ENCODE results near the gene KSR2. TPM values are rescaled to one million over a fixed set of nuclear protein-coding genes. Genes with fewer than 3 reads are reported as not detected.

Gene KSR2
- polyA plus RNA-seq, 2 donors = 0.01 to 0.04 TPM

DNA sequence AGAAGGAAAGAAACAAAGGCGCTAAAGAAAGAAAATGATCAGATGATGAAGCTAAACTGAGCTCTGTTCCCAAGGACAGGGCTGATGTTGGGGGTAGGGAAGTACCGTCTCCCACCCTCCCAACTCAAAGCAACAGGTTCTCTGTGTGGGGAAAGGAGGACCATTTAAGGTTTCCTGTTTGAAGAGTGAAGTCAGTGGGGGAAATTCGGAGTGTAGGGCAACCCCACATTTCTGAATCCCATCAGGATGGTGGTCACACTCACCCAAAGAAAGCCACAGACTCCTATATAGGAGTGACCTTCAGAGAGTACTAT lies 131.1 kb downstream of the KSR2 start:
- Histone ChIP-seq H3K4me3 (ENCODE audit: low read depth in 1 of 2, low read length in 2 of 2) (no peak overlapping the region), H3K27me3 (ENCODE audit: control insufficient read depth in 1 of 2, insufficient read depth in 2 of 2, low read length in 2 of 2) (no peaks in the 10 kb centered on the region)

DNA sequence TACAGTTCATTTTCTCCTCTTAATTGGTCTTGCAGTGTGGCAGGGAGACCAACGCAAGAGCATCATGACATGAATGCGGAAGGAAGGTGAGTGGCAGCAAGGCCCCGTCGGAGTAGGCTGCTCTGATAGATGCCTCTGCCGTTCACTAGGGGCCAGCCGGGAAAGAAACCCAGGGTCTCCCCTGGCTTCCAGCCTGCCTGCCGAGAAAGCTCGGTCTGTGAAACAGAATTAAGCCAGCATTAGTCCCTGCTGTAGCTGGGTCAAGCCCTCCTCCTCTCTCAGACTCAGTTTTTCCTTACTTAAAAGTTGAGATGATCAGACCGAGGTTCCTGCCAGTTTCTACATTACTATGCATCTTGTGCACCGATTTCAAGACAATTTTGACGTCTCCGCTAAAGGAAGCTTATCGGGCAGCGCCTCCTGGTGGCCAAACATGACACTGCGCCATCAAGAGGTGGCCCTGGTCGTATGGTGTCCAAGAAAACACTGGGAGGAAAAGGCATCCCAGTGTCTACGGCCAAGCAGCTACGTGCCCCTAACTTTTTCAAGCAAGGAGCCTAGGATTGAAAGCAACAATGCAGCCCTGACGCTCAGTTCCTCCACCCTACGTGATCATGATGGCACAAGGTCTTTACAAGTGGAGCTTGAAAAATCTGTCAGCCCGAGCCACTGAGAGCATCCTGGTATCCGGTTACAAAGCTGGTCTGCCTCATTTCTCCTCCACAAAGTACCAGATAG lies 131.6 kb downstream of the KSR2 start:
- H3K27me3 ChIP-seq (ENCODE audit: control insufficient read depth in 1 of 2, insufficient read depth in 2 of 2, low read length in 2 of 2) = no peaks in the 10 kb centered on the region
- H3K9me3 ChIP-seq (ENCODE audit: control insufficient read depth in 2 of 2, insufficient read depth in 1 of 2, low read depth in 1 of 2, low read length in 1 of 2) = no peaks in the 10 kb centered on the region
- H3K36me3 ChIP-seq (ENCODE audit: control insufficient read depth in 2 of 2, insufficient read depth in 2 of 2, low read length in 1 of 2) = no peaks in the 10 kb centered on the region
- WGBS, 2 donors = 12 to 13% methylated on average over 22 of the region's 22 CpGs
- H3K27ac ChIP-seq (ENCODE audit: low read depth in 2 of 2, low read length in 1 of 2) = no peak overlapping the region
- H3K4me3 ChIP-seq (ENCODE audit: low read depth in 1 of 2, low read length in 2 of 2) = no peak overlapping the region
- no peaks in the 10 kb centered on the region for H3K4me1 ChIP-seq (ENCODE audit: control insufficient read depth in 2 of 2, insufficient read depth in 2 of 2, low read length in 1 of 2)

More for the DNA sequence above, 131.1 kb downstream of the KSR2 start:
- Histone ChIP-seq H3K36me3 (ENCODE audit: control insufficient read depth in 2 of 2, insufficient read depth in 2 of 2, low read length in 1 of 2) (no peaks in the 10 kb centered on the region), H3K9me3 (ENCODE audit: control insufficient read depth in 2 of 2, insufficient read depth in 1 of 2, low read depth in 1 of 2, low read length in 1 of 2) (no peaks in the 10 kb centered on the region), H3K4me1 (ENCODE audit: control insufficient read depth in 2 of 2, insufficient read depth in 2 of 2, low read length in 1 of 2) (no peaks in the 10 kb centered on the region), H3K27ac (ENCODE audit: low read depth in 2 of 2, low read length in 1 of 2) (no peak overlapping the region)
- WGBS, 2 donors = 53 to 60% methylated on average over 3 of the region's 3 CpGs

- no peak overlapping the region for H3K27ac ChIP-seq (ENCODE audit: low read depth in 2 of 2, low read length in 1 of 2)
- no peaks in the 10 kb centered on the region for H3K9me3 ChIP-seq (ENCODE audit: control insufficient read depth in 2 of 2, insufficient read depth in 1 of 2, low read depth in 1 of 2, low read length in 1 of 2)
- H3K27me3 ChIP-seq (ENCODE audit: control insufficient read depth in 1 of 2, insufficient read depth in 2 of 2, low read length in 2 of 2) = no peaks in the 10 kb centered on the region
- H3K4me1 ChIP-seq (ENCODE audit: control insufficient read depth in 2 of 2, insufficient read depth in 2 of 2, low read length in 1 of 2) = no peaks in the 10 kb centered on the region
- no peak overlapping the region for H3K4me3 ChIP-seq (ENCODE audit: low read depth in 1 of 2, low read length in 2 of 2)
- 82 to 84% methylated on average over 9 of the region's 9 CpGs for WGBS, 2 donors
- H3K36me3 ChIP-seq (ENCODE audit: control insufficient read depth in 2 of 2, insufficient read depth in 2 of 2, low read length in 1 of 2) = no peaks in the 10 kb centered on the region
Measured at GRCh38 chr12:117836476-117836875, 132.3 kb downstream of the KSR2 start.

- Histone ChIP-seq H3K4me3 (ENCODE audit: low read depth in 1 of 2, low read length in 2 of 2) (no peak overlapping the region), H3K27ac (ENCODE audit: low read depth in 2 of 2, low read length in 1 of 2) (no peak overlapping the region), H3K9me3 (ENCODE audit: control insufficient read depth in 2 of 2, insufficient read depth in 1 of 2, low read depth in 1 of 2, low read length in 1 of 2) (peaks cover 0 to 2% of the 10 kb centered on the region in 2 donors), H3K36me3 (ENCODE audit: control insufficient read depth in 2 of 2, insufficient read depth in 2 of 2, low read length in 1 of 2) (no peaks in the 10 kb centered on the region), H3K27me3 (ENCODE audit: control insufficient read depth in 1 of 2, insufficient read depth in 2 of 2, low read length in 2 of 2) (no peaks in the 10 kb centered on the region), H3K4me1 (ENCODE audit: control insufficient read depth in 2 of 2, insufficient read depth in 2 of 2, low read length in 1 of 2) (no peaks in the 10 kb centered on the region)
- WGBS, 2 donors = 88 to 91% methylated on average over 7 of the region's 7 CpGs
Measured at GRCh38 chr12:117835156-117835555, 133.6 kb downstream of the KSR2 start.

GRCh38 chr12:117832459-117833457 lies 136.0 kb downstream of the KSR2 start:
- no peaks in the 10 kb centered on the region for H3K27me3 ChIP-seq (ENCODE audit: control insufficient read depth in 1 of 2, insufficient read depth in 2 of 2, low read length in 2 of 2)
- WGBS, 2 donors = 84 to 85% methylated on average over 13 of the region's 13 CpGs
- no peak overlapping the region for H3K4me3 ChIP-seq (ENCODE audit: low read depth in 1 of 2, low read length in 2 of 2)
- H3K9me3 ChIP-seq (ENCODE audit: control insufficient read depth in 2 of 2, insufficient read depth in 1 of 2, low read depth in 1 of 2, low read length in 1 of 2) = peaks cover 7 to 11% of the 10 kb centered on the region in 2 donors
- no peak overlapping the region for H3K27ac ChIP-seq (ENCODE audit: low read depth in 2 of 2, low read length in 1 of 2)
- no peaks in the 10 kb centered on the region for H3K4me1 ChIP-seq (ENCODE audit: control insufficient read depth in 2 of 2, insufficient read depth in 2 of 2, low read length in 1 of 2)
- H3K36me3 ChIP-seq (ENCODE audit: control insufficient read depth in 2 of 2, insufficient read depth in 2 of 2, low read length in 1 of 2) = no peaks in the 10 kb centered on the region

DNA sequence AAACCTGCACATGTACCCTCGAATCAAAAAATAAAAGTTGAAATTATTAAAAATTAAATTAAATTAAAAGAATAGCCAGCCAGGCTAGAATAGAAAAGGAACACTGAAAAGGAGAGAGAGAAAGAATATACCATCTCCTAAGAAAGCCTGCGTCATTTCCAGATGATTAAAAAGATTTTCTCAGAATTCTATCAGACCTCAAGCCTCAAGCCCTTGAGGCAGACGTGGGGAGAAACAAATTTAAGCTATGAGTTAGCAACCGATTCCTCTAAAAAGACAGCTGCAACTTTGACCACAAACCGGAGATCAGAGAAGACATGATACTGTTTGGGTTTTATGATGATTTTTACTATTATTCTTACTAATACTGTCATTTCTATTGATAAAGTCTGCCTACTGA lies 138.3 kb downstream of the KSR2 start:
- Histone ChIP-seq H3K27me3 (ENCODE audit: control insufficient read depth in 1 of 2, insufficient read depth in 2 of 2, low read length in 2 of 2) (no peaks in the 10 kb centered on the region), H3K36me3 (ENCODE audit: control insufficient read depth in 2 of 2, insufficient read depth in 2 of 2, low read length in 1 of 2) (no peaks in the 10 kb centered on the region), H3K4me3 (ENCODE audit: low read depth in 1 of 2, low read length in 2 of 2) (no peak overlapping the region), H3K27ac (ENCODE audit: low read depth in 2 of 2, low read length in 1 of 2) (no peak overlapping the region), H3K9me3 (ENCODE audit: control insufficient read depth in 2 of 2, insufficient read depth in 1 of 2, low read depth in 1 of 2, low read length in 1 of 2) (peaks cover 7 to 11% of the 10 kb centered on the region in 2 donors), H3K4me1 (ENCODE audit: control insufficient read depth in 2 of 2, insufficient read depth in 2 of 2, low read length in 1 of 2) (no peaks in the 10 kb centered on the region)
- whole genome bisulfite sequencing, 2 donors = 79 to 83% methylated on average over 5 of the region's 5 CpGs

GRCh38 chr12:117829108-117829507 lies 139.7 kb downstream of the KSR2 start:
- Histone ChIP-seq H3K27me3 (ENCODE audit: control insufficient read depth in 1 of 2, insufficient read depth in 2 of 2, low read length in 2 of 2) (no peaks in the 10 kb centered on the region), H3K9me3 (ENCODE audit: control insufficient read depth in 2 of 2, insufficient read depth in 1 of 2, low read depth in 1 of 2, low read length in 1 of 2) (peaks cover 7 to 11% of the 10 kb centered on the region in 2 donors), H3K4me3 (ENCODE audit: low read depth in 1 of 2, low read length in 2 of 2) (no peak overlapping the region), H3K27ac (ENCODE audit: low read depth in 2 of 2, low read length in 1 of 2) (no peak overlapping the region), H3K4me1 (ENCODE audit: control insufficient read depth in 2 of 2, insufficient read depth in 2 of 2, low read length in 1 of 2) (no peaks in the 10 kb centered on the region), H3K36me3 (ENCODE audit: control insufficient read depth in 2 of 2, insufficient read depth in 2 of 2, low read length in 1 of 2) (no peaks in the 10 kb centered on the region)
- WGBS, 2 donors = 89 to 94% methylated on average over 2 of the region's 2 CpGs

GRCh38 chr12:117827660-117828059 lies 141.1 kb downstream of the KSR2 start:
- no peak overlapping the region for H3K27ac ChIP-seq (ENCODE audit: low read depth in 2 of 2, low read length in 1 of 2)
- H3K9me3 ChIP-seq (ENCODE audit: control insufficient read depth in 2 of 2, insufficient read depth in 1 of 2, low read depth in 1 of 2, low read length in 1 of 2) = peaks cover 7 to 11% of the 10 kb centered on the region in 2 donors
- no peaks in the 10 kb centered on the region for H3K27me3 ChIP-seq (ENCODE audit: control insufficient read depth in 1 of 2, insufficient read depth in 2 of 2, low read length in 2 of 2)
- WGBS, 2 donors = 84 to 93% methylated on average over 2 of the region's 2 CpGs
- no peaks in the 10 kb centered on the region for H3K36me3 ChIP-seq (ENCODE audit: control insufficient read depth in 2 of 2, insufficient read depth in 2 of 2, low read length in 1 of 2)
- H3K4me1 ChIP-seq (ENCODE audit: control insufficient read depth in 2 of 2, insufficient read depth in 2 of 2, low read length in 1 of 2) = no peaks in the 10 kb centered on the region
- H3K4me3 ChIP-seq (ENCODE audit: low read depth in 1 of 2, low read length in 2 of 2) = no peak overlapping the region

GRCh38 chr12:117825827-117826226 lies 143.0 kb downstream of the KSR2 start:
- H3K9me3 ChIP-seq (ENCODE audit: control insufficient read depth in 2 of 2, insufficient read depth in 1 of 2, low read depth in 1 of 2, low read length in 1 of 2) = peaks cover 5 to 11% of the 10 kb centered on the region in 2 donors
- no peak overlapping the region for H3K27ac ChIP-seq (ENCODE audit: low read depth in 2 of 2, low read length in 1 of 2)
- no peaks in the 10 kb centered on the region for H3K4me1 ChIP-seq (ENCODE audit: control insufficient read depth in 2 of 2, insufficient read depth in 2 of 2, low read length in 1 of 2)
- no peak overlapping the region for H3K4me3 ChIP-seq (ENCODE audit: low read depth in 1 of 2, low read length in 2 of 2)
- H3K27me3 ChIP-seq (ENCODE audit: control insufficient read depth in 1 of 2, insufficient read depth in 2 of 2, low read length in 2 of 2) = no peaks in the 10 kb centered on the region
- 84 to 92% methylated on average over 3 of the region's 3 CpGs for WGBS, 2 donors
- H3K36me3 ChIP-seq (ENCODE audit: control insufficient read depth in 2 of 2, insufficient read depth in 2 of 2, low read length in 1 of 2) = no peaks in the 10 kb centered on the region

Measured in esophagus (tissue), 2 donors.